RWPE1 (cell line): ENCODE results near the gene DHRS9.

Source experiments
- CTCF ChIA-PET: fragments of 350-600 bp; sonication (Branson Sonifier 250); formaldehyde crosslinking; extraction: SDS; loops from one replicate; lab custom pipeline; 2021; lab: Yijun Ruan, JAX
- POLR2A ChIA-PET: fragments of 400-600 bp; formaldehyde crosslinking; extraction: SDS; loops from one replicate; lab custom pipeline; 2020; ENCODE audit warnings: antibody characterized with exemption; ENCODE audit not compliant: low non-redundant PET; lab: Yijun Ruan, JAX
- DNase-seq: peaks from one replicate; pipeline ENCODE4 v3.0.0; 2012; ENCODE audit warnings: low spot score
- H3K27ac ChIP-seq: fragments of 450-650 bp; 2 replicates; pipeline ENCODE4 v1.5.1; 2017
- TF ChIP-seq, protein P1 (sequence below): fragments of 450-650 bp; conservative IDR thresholded peaks from 2 replicates; pipeline ENCODE4 v1.5.1; 2017; ENCODE audit warnings: low read depth, mild to moderate bottlenecking

Gene DHRS9

GRCh38 chr2:169065422-169065821 is 3.9 kb upstream of the DHRS9 start:
- ChIA-PET POLR2A (no interaction called here), CTCF (interaction anchor here (0.6 kb wide), 1 partner anchor 104 kb away, joined by 3 read pairs; no protein-coding TSS in a partner anchor)
- H3K27ac ChIP-seq = no peak overlapping the region
- TF ChIP-seq, protein P1, sequence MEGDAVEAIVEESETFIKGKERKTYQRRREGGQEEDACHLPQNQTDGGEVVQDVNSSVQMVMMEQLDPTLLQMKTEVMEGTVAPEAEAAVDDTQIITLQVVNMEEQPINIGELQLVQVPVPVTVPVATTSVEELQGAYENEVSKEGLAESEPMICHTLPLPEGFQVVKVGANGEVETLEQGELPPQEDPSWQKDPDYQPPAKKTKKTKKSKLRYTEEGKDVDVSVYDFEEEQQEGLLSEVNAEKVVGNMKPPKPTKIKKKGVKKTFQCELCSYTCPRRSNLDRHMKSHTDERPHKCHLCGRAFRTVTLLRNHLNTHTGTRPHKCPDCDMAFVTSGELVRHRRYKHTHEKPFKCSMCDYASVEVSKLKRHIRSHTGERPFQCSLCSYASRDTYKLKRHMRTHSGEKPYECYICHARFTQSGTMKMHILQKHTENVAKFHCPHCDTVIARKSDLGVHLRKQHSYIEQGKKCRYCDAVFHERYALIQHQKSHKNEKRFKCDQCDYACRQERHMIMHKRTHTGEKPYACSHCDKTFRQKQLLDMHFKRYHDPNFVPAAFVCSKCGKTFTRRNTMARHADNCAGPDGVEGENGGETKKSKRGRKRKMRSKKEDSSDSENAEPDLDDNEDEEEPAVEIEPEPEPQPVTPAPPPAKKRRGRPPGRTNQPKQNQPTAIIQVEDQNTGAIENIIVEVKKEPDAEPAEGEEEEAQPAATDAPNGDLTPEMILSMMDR = no peak
- no peak for DNase-seq

DNA sequence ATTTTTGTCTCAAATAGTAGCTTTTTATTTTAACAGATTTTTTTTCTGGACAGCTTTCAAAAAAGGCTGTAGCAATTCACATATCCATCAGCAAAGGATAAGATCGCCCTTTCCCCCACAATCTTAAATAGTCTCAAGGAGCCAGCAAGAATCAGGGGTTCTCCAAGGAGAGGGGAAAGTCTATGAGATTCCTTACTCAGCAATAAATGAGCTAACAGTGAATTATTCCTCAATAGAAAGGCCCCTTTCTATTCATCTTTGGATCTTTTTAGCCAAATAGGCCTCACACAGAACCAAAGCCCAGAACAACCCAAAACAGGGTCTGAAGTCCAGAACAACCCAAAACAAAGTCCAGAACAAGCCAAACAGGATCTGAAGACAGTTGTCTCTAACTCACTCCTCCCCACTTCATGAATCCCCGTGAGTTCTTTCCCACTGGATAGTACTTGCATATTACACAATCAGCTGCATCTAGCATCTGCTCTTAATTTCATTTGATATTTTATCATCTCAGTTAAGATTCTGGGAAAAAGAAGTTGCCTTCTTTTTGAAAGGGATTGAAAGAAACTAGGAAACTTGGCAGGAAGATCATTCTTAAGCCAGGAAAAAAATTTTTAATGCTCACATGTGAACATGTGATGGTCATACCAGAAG is 3.4 kb upstream of the DHRS9 start:
- ChIA-PET CTCF (interaction anchor here (0.6 kb wide), 1 partner anchor 107 kb away, joined by 4 read pairs; no protein-coding TSS in a partner anchor), POLR2A (no interaction called here)
- H3K27ac ChIP-seq = no peak overlapping the region
- no peak for DNase-seq
- TF ChIP-seq, protein P1 = no peak

DNA sequence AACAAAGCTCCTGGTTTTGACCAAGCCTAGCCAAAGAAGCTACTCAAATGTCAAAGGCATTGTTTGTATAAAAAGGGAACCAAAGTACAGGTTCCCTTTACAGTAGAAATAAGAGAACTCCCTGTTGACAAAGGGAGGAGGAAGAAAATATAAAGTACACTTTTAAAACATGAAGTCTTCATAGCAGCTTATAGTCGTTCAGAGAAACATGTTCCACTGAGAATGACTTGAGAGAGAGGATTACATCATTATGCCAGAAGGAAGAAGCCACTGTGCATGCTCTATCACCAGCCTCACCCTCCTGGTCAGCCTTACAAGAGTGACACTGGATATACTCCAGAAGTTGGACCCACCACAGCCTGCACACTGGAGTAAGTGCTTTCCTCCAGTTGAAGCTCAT is 2.5 kb upstream of the DHRS9 start:
- ChIA-PET CTCF (interaction anchor here (0.6 kb wide), 1 partner anchor 108 kb away, joined by 4 read pairs; no protein-coding TSS in a partner anchor), POLR2A (no interaction called here)
- no peak for DNase-seq
- TF ChIP-seq, protein P1 = no peak
- H3K27ac ChIP-seq = no peak overlapping the region

GRCh38 chr2:169069833-169070232 is 470 bp downstream of the DHRS9 start:
- DNase-seq = no peak
- TF ChIP-seq, protein P1 = no peak
- peak overlapping the region; percentile 59; the same call in 1 of the 2 replicates for H3K27ac ChIP-seq
- ChIA-PET CTCF (interaction anchor here (0.9 kb wide), 1 partner anchor 40 kb away, joined by 4 read pairs; no protein-coding TSS in a partner anchor), POLR2A (no interaction called here)

DNA sequence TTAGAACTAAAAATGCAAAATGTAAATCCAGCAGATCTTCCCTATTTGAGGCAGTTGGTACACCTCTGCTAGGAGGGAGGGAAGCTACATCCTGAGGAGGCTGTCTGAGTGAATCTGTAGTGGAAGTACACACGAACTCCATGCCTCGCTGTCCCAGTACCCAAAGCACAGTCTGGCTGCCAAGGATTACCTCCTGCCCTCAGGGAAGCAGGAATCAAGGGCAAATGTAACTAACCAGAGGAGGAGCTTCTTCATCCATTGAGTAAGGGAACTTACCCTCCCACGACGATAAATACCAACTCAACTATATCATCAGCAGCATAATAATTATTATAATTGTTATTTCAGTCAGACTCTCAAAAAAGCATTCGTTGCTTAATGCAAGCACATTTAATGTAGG is 2.1 kb downstream of the DHRS9 start:
- ChIA-PET POLR2A (no interaction called here), CTCF (no interaction called here)
- peak; percentile 39 for DNase-seq
- TF ChIP-seq, protein P1 = no peak
- H3K27ac ChIP-seq = no peak overlapping the region

DNA sequence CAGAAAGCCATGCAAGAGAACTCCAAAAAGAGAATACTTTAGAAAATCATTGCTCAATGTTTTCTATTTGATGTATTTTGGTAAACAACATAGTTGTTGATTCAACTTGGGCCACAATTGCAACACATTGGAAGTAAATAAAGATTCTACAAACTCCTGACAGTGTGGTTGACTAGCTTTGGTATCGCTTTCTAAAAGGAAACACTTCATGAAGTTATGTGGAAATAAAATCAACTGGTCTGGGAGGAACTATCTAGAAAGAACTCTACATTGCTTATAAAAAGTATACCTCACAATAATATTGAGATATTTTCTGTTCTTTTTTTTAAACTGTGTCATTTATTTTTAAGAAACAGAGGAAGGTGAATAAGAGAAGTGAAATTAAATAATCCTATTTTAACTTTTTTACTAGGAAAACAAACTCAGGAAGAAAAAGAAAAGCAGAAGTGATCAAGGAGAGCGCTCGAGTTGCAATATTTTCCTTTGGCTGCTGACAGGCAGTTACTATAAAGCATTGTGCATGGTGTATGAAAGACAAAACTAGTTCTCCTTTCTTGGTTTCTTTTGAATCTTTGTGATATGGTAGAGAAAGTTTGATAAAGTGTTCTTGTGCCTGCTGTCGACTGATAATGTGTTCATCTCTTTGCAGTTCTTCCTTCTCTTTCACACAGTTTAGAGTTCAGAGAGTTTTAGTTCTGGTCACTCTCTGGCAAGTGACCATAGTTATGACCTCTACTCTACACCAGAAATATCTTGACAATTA is 3.0 kb downstream of the DHRS9 start:
- H3K27ac ChIP-seq = no peak overlapping the region
- ChIA-PET CTCF (no interaction called here), POLR2A (no interaction called here)

More for the DNA sequence above, 3.0 kb downstream of the DHRS9 start:
- TF ChIP-seq, protein P1 = no peak
- DNase-seq = no peak
